ENCODE data around the gene FLNA.

GRCh38 chrX:154362085-154362742 is 12.2 kb downstream of the FLNA start:
- no peak for TF ChIP-seq CTCF (IDR thresholded peaks at IDR 0.05 in 8 of 11, conservative IDR thresholded peaks at IDR 0.05 in 3 of 11)
- TF ChIP-seq POLR2A (IDR thresholded peaks at IDR 0.05) = no peak
- TF ChIP-seq POLR2AphosphoS5 (IDR thresholded peaks at IDR 0.05) = peak in 2 of 3 donors; percentile 37 to 67
